Osteoblast (primary cell): ENCODE data around the gene CDH4. TPM values are rescaled to one million over a fixed set of nuclear protein-coding genes. Genes with fewer than 3 reads are reported as not detected.
"Not testable (repeated sequence)": the region's sequence is repeated elsewhere in the genome, so short reads cannot be mapped to it uniquely, and the experiment has no call there.

Experiments
- DNase-seq: peaks from one replicate; pipeline ENCODE4 v3.0.0; 2011; ENCODE audit warnings: low spot score, mixed read lengths; ENCODE audit not compliant: insufficient read length; ENCODE audit errors: missing footprints
- H2AFZ ChIP-seq: 2 replicates; pipeline ENCODE4 v1.6.0; 2011; ENCODE audit warnings: mild to moderate bottlenecking, low read length
- H3K27ac ChIP-seq: 2 replicates; pipeline ENCODE4 v1.5.1; 2011; ENCODE audit warnings: mild to moderate bottlenecking, low read depth, low read length, moderate library complexity
- H3K27me3 ChIP-seq: 2 replicates; pipeline ENCODE4 v1.6.0; 2012; ENCODE audit warnings: mild to moderate bottlenecking, control low read depth, inconsistent platforms, low read length, moderate library complexity; ENCODE audit not compliant: insufficient read depth
- H3K36me3 ChIP-seq: 2 replicates; pipeline ENCODE4 v1.5.1; 2011; ENCODE audit warnings: mild to moderate bottlenecking, low read length, control low read depth, moderate library complexity; ENCODE audit not compliant: insufficient read depth
- H3K4me1 ChIP-seq: 2 replicates; pipeline ENCODE4 v1.5.1; 2011; ENCODE audit warnings: mild to moderate bottlenecking, low read length, control low read depth, moderate library complexity; ENCODE audit not compliant: insufficient read depth
- H3K4me2 ChIP-seq: 2 replicates; pipeline ENCODE4 v1.6.0; 2011; ENCODE audit warnings: mild to moderate bottlenecking, low read length; ENCODE audit not compliant: insufficient read depth
- H3K4me3 ChIP-seq: fragments of 200-600 bp; sonication (generic); 3 replicates; pipeline ENCODE4 v1.5.1; 2012; ENCODE audit warnings: mild to moderate bottlenecking, low read length, inconsistent platforms; ENCODE audit not compliant: insufficient read depth
- H3K79me2 ChIP-seq: 2 replicates; pipeline ENCODE4 v1.6.0; 2012; ENCODE audit warnings: mild to moderate bottlenecking, low read length, control low read depth, inconsistent platforms; ENCODE audit not compliant: insufficient read depth
- H3K9me3 ChIP-seq: 2 replicates; pipeline ENCODE4 v1.5.1; 2011; ENCODE audit warnings: low read depth, low read length, control low read depth
- H4K20me1 ChIP-seq: 2 replicates; pipeline ENCODE4 v1.6.0; 2012; ENCODE audit warnings: mild to moderate bottlenecking, low read length, control low read depth; ENCODE audit not compliant: insufficient read depth
- total RNA-seq: library from RNA; depleted of rRNA; stranded (reverse); fragments of >200 nt; gene quantifications from 2 replicates; pipeline ENCODE4 v1.2.3, GENCODE V29; 2012
- TF ChIP-seq, protein P1 (sequence below): IDR thresholded peaks from 2 replicates; pipeline ENCODE4 v1.5.1; 2011; ENCODE audit warnings: mild to moderate bottlenecking, low read depth, low read length, moderate library complexity; ENCODE audit errors: extremely low read depth

The CDH4 gene
- total RNA-seq, 1 donor: 1.1 TPM

DNA sequence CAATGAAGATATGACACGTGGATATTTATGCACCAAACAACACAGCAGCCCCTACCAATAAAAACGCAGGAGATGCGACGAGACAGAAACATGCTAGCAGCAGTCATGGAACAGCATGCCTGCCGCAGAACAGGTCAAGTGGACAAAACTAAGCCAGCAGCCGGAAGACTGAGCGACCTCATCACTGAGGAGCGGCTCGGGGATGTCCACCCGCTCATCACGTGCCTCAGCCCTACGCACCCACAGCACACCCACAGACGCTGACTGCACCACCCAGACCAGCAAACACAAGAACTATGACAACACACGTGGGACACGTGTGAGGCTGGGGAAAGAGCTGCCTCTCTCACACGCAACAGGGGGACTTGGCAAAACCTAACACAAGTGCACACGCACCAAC lies 731.9 kb downstream of the CDH4 start:
- peaks cover 9% of the 10 kb centered on the region for H4K20me1 ChIP-seq
- H3K9me3 ChIP-seq: no peaks in the 10 kb centered on the region
- H3K27me3 ChIP-seq: no peaks in the 10 kb centered on the region
- no peaks in the 10 kb centered on the region for H3K36me3 ChIP-seq
- TF ChIP-seq, protein P1, sequence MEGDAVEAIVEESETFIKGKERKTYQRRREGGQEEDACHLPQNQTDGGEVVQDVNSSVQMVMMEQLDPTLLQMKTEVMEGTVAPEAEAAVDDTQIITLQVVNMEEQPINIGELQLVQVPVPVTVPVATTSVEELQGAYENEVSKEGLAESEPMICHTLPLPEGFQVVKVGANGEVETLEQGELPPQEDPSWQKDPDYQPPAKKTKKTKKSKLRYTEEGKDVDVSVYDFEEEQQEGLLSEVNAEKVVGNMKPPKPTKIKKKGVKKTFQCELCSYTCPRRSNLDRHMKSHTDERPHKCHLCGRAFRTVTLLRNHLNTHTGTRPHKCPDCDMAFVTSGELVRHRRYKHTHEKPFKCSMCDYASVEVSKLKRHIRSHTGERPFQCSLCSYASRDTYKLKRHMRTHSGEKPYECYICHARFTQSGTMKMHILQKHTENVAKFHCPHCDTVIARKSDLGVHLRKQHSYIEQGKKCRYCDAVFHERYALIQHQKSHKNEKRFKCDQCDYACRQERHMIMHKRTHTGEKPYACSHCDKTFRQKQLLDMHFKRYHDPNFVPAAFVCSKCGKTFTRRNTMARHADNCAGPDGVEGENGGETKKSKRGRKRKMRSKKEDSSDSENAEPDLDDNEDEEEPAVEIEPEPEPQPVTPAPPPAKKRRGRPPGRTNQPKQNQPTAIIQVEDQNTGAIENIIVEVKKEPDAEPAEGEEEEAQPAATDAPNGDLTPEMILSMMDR: no peak
- no peak overlapping the region for H3K4me3 ChIP-seq
- no peak overlapping the region for H3K27ac ChIP-seq
- no peak overlapping the region for H2AFZ ChIP-seq
- no peak overlapping the region for H3K4me2 ChIP-seq
- no peak for DNase-seq
- H3K79me2 ChIP-seq: no peaks in the 10 kb centered on the region
- H3K4me1 ChIP-seq: no peaks in the 10 kb centered on the region

DNA sequence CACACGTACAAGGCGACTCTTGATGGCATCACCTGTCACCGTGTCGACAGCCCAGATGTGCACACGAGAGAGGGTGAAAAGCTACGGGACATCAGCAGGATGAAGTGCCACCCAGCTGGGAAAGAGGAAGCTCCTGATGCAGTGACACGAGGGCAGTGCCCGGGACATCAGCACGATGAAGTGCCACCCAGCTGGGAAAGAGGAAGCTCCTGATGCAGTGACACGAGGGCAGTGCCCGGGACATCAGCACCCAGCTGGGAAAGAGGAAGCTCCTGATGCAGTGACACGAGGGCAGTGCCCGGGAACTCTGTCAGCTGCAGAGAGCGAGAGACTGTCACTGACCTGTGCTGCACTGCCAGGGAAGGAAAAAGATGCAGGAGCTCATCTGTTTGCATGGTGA lies 732.4 kb downstream of the CDH4 start:
- H3K4me1 ChIP-seq, DNase-seq, H3K4me2 ChIP-seq, H3K79me2 ChIP-seq, H3K36me3 ChIP-seq, H3K4me3 ChIP-seq, H3K9me3 ChIP-seq, H4K20me1 ChIP-seq, H3K27me3 ChIP-seq, H3K27ac ChIP-seq, H2AFZ ChIP-seq: not testable (repeated sequence)

DNA sequence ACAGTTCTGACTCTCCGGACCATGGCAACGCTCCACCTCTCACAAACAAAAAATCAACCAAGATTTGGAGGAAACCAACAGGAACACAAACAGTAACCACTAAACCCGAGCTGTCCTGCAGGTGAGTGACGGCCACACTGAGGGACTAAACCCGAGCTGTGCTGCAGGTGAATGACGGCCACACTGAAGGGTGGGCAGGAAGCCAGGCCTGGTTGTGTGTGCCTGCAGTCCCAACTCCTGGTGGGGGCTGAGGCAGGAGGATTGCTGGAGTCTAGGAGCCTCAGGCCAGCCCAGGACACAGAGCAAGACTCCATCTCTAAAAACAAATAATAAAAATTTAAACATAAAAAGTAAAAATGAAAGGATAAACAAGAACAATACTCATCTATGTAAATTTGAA lies 733.0 kb downstream of the CDH4 start:
- H3K4me2 ChIP-seq: no peak overlapping the region
- H3K79me2 ChIP-seq: no peaks in the 10 kb centered on the region
- no peak for DNase-seq
- TF ChIP-seq, protein P1: no peak
- no peak overlapping the region for H3K27ac ChIP-seq
- H3K9me3 ChIP-seq: no peaks in the 10 kb centered on the region
- H3K4me3 ChIP-seq: no peak overlapping the region
- no peak overlapping the region for H2AFZ ChIP-seq
- no peaks in the 10 kb centered on the region for H3K27me3 ChIP-seq
- no peaks in the 10 kb centered on the region for H3K4me1 ChIP-seq
- H4K20me1 ChIP-seq: peaks cover 9% of the 10 kb centered on the region
- H3K36me3 ChIP-seq: peaks cover 4% of the 10 kb centered on the region

DNA sequence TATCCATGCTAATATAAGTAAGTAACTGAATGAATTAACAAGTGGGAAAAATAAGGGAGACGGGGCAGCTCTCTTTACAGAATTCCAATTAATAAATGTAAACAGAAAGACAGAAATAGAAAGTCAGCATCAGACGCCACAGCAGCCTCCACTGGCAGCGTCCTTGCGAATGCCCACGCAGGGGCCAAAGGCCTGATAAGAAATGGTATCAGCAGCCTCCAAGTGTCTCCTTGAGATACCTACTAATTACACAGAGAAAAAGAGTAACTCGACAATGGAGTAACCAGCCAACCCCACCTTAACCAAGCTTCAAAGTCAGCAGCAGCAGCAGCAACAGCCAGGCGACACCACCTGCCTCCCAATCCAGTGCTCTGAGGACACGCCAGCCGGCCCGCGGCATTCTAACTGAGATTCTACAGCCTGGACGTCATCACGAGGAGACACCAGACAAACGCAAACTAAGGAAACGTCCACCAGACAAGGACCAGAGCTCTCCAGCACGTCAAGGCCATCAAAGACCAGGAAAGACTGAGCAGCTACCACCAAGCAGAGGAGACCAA lies 734.8 kb downstream of the CDH4 start:
- Histone ChIP-seq H3K4me2 (no peak overlapping the region), H3K4me1 (no peaks in the 10 kb centered on the region), H4K20me1 (peaks cover 4% of the 10 kb centered on the region), H3K9me3 (peaks cover 3% of the 10 kb centered on the region), H2AFZ (no peak overlapping the region), H3K36me3 (peaks cover 11% of the 10 kb centered on the region), H3K79me2 (no peaks in the 10 kb centered on the region), H3K27me3 (no peaks in the 10 kb centered on the region), H3K27ac (no peak overlapping the region), H3K4me3 (no peak overlapping the region)
- no peak for DNase-seq
- TF ChIP-seq, protein P1: no peak
